Measurements from ENCODE around the gene ACKR3. TPM values are rescaled to one million over a fixed set of nuclear protein-coding genes. Genes with fewer than 3 reads are reported as not detected.

The ACKR3 gene
- total and polyA plus RNA-seq, 9 donors = 4.6 to 22.7 (median 7.9) TPM

DNA sequence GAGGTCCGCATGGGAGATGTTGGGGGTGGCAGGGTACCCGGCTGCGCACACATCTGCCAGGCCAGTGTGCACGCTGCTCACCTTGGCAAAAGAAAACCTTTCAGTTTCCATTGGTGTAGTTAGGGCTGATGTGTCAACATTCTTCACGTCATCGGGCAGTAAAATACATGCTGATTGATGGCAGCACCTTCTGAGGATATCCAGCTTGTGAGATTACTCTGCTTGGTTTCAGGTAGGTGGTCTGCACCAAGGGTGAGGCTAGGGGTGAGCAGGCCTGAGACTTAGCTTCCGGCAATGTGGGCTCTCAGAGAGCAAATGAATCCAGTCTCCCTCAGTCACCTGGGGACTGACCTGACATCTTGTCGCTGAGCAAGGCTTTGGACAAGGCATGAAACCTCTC is 19.3 kb upstream of the ACKR3 start:
- TF ChIP-seq EP300 (IDR thresholded peaks at IDR 0.05) (no peak), POLR2A (IDR thresholded peaks at IDR 0.05) (no peak)
- TF ChIP-seq, protein P1, sequence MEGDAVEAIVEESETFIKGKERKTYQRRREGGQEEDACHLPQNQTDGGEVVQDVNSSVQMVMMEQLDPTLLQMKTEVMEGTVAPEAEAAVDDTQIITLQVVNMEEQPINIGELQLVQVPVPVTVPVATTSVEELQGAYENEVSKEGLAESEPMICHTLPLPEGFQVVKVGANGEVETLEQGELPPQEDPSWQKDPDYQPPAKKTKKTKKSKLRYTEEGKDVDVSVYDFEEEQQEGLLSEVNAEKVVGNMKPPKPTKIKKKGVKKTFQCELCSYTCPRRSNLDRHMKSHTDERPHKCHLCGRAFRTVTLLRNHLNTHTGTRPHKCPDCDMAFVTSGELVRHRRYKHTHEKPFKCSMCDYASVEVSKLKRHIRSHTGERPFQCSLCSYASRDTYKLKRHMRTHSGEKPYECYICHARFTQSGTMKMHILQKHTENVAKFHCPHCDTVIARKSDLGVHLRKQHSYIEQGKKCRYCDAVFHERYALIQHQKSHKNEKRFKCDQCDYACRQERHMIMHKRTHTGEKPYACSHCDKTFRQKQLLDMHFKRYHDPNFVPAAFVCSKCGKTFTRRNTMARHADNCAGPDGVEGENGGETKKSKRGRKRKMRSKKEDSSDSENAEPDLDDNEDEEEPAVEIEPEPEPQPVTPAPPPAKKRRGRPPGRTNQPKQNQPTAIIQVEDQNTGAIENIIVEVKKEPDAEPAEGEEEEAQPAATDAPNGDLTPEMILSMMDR (IDR thresholded peaks at IDR 0.05) = no peak
- Histone ChIP-seq H3K27me3 (no peaks in the 10 kb centered on the region), H3K4me1 (ENCODE audit: insufficient read depth) (no peaks in the 10 kb centered on the region), H3K27ac (no peak overlapping the region), H3K9me3 (peaks cover 0 to 5% of the 10 kb centered on the region in 2 donors), H3K4me3 (no peak overlapping the region), H3K36me3 (no peaks in the 10 kb centered on the region)
- DNase-seq = no peak
- 97 to 98% (median 98%) methylated on average over 8 of the region's 8 CpGs for WGBS, 3 donors
- intact Hi-C loops (cut with DNase I) = no loop called here

GRCh38 chr2:236550701-236551465 is 18.7 kb upstream of the ACKR3 start:
- intact Hi-C loops (cut with DNase I) = no loop called here
- TF ChIP-seq POLR2A (IDR thresholded peaks at IDR 0.05) (no peak), EP300 (IDR thresholded peaks at IDR 0.05) (no peak)
- TF ChIP-seq, protein P1 (IDR thresholded peaks at IDR 0.05) = no peak
- H3K27me3 ChIP-seq = no peaks in the 10 kb centered on the region
- H3K36me3 ChIP-seq = no peaks in the 10 kb centered on the region
- H3K27ac ChIP-seq = no peak overlapping the region
- H3K4me1 ChIP-seq (ENCODE audit: insufficient read depth) = no peaks in the 10 kb centered on the region
- 91 to 96% (median 93%) methylated on average over 13 of the region's 13 CpGs for WGBS, 3 donors
- DNase-seq = no peak
- H3K9me3 ChIP-seq = peaks cover 0 to 5% of the 10 kb centered on the region in 2 donors
- H3K4me3 ChIP-seq = no peak overlapping the region

GRCh38 chr2:236551471-236552211 is 18.0 kb upstream of the ACKR3 start:
- no peaks in the 10 kb centered on the region for H3K4me1 ChIP-seq (ENCODE audit: insufficient read depth)
- DNase-seq = no peak
- 74 to 78% (median 75%) methylated on average over 8 of the region's 8 CpGs for WGBS, 3 donors
- no peak overlapping the region for H3K27ac ChIP-seq
- H3K4me3 ChIP-seq = no peak overlapping the region
- no peaks in the 10 kb centered on the region for H3K36me3 ChIP-seq
- intact Hi-C loops (cut with DNase I) = no loop called here
- H3K27me3 ChIP-seq = no peaks in the 10 kb centered on the region
- H3K9me3 ChIP-seq = peaks cover 0 to 5% of the 10 kb centered on the region in 2 donors
- TF ChIP-seq POLR2A (IDR thresholded peaks at IDR 0.05) = no peak
- TF ChIP-seq EP300 (IDR thresholded peaks at IDR 0.05) = no peak
- TF ChIP-seq, protein P1 (IDR thresholded peaks at IDR 0.05) = no peak

GRCh38 chr2:236552212-236552542 is 17.4 kb upstream of the ACKR3 start:
- H3K36me3 ChIP-seq = no peaks in the 10 kb centered on the region
- H3K4me3 ChIP-seq = no peak overlapping the region
- no peaks in the 10 kb centered on the region for H3K4me1 ChIP-seq (ENCODE audit: insufficient read depth)
- intact Hi-C loops (cut with DNase I) = no loop called here
- no peak for DNase-seq
- no peaks in the 10 kb centered on the region for H3K27me3 ChIP-seq
- no peak overlapping the region for H3K27ac ChIP-seq
- 85 to 92% (median 88%) methylated on average over 6 of the region's 6 CpGs for WGBS, 3 donors
- peaks cover 0 to 5% of the 10 kb centered on the region in 2 donors for H3K9me3 ChIP-seq
- TF ChIP-seq, protein P1 (IDR thresholded peaks at IDR 0.05) = no peak
- TF ChIP-seq POLR2A (IDR thresholded peaks at IDR 0.05) = no peak
- TF ChIP-seq EP300 (IDR thresholded peaks at IDR 0.05) = no peak

All from ovary (tissue), 9 donors.